GM19328 (cell line): ENCODE measurements around the gene LYZL6.

Source experiments
- ATAC-seq: cut with Tn5 transposase; IDR thresholded peaks from one replicate; pipeline ENCODE4 v1.9.1; 2021; ENCODE audit warnings: mild to moderate bottlenecking, moderate library complexity; ENCODE audit not compliant: unreplicated experiment

The LYZL6 gene, protein sequence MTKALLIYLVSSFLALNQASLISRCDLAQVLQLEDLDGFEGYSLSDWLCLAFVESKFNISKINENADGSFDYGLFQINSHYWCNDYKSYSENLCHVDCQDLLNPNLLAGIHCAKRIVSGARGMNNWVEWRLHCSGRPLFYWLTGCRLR

DNA sequence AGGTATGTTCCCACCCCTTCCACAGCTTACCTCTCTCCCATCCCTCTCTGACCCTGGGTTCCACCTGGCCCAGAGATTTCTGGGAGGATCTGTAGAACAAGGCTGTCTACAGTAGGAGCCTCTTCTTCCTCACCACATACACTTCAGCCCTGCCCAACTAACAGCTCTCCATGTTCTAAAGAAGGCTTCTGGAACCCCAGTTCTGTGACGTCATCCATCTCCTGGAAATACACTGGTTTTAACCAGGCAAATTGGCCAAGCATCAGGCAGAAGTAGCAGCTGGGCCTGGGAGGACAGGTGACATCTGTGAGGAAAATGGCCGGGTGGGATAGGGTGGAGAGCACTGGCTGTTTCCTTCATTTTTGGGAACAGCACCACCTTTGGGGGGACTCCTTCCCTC is at the start of gene LYZL6:
TSS of gene LYZL6 (minus strand) at position 177 of the 400 bp plus-strand sequence. CDS start 4,357 bp downstream, outside the sequence.
- no peak for ATAC-seq

DNA sequence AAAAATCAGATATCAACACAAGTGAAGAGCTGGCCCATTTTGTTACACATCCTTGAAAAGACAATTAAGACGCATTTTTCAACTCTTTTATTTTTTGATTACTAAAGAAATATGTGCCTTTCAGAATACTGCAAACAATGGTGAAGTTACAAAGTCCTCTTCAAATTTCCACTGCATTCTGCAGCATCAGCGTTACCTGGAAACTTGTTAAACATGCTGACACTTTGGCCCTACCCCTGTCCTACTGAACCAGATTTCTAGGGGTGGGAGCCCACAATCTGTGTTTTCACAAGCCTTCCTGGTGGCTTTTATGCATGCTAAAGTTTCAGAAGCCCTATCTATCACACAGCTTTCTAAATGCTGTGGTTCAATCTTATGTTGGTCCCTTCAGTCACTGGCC is 47.6 kb upstream of the LYZL6 start:
- ATAC-seq: no peak

DNA sequence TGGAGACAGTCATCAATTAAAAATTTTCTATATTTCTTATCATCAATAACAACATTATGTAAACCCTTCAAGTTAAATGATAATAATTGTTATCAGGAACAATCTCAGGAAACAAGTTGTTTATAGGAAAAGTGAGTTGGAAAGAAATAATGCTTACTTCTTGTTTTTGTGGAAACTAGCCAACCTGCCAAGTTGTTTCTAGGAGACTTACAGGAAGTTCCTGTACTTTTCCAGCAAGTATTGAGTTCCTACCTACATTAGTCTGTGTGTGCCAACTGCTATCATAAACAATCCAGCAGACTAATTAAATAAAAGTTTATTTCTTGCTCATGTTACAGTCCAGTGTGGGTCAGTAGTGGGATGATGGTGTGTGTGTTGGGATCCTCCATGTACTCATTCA is 44.7 kb upstream of the LYZL6 start:
- ATAC-seq: no peak

DNA sequence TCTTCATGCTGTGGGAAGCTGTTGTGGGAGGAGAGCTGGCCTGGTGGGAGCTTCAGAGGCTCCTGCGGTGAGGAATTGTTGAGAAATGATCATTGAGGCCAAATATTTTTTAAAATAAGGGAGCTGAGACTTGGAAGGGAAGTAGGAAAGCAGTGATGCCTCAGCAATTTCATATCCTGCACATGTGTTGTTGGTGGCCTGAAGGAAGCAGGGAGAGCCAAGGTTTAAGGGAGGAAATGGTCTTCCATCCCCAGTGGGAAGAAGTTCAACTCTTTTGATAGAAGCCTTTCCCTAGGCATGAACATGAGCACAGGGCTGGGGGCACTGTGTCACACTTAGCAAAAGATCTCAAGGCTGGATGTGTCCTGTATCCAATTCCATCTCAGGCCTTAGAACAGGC is 43.1 kb upstream of the LYZL6 start, which contains the start of gene CCL14:
TSS of gene CCL14 (minus strand) at position 87 of the 400 bp plus-strand sequence. CDS start at position 7, 80 bp downstream.
- no peak for ATAC-seq

DNA sequence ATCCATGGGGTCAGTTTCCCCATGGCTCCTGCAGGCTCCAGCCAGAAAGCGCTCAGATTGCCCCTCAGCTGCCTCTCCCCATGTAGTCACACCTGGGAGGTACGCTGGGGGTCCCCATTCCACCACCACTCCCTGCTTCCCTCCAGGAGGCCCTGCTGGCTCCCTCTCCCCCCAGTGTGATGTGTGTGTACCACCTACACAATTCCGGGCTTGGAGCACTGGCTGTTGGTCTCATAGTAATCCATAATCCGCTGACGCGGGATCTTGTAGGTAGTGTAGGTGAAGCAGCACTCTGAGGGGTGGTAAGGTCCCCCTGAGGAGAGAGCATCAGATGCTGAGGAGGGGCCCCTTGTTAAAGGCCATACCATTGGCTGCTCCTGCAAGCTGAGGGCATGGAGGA is 40.6 kb upstream of the LYZL6 start:
- no peak for ATAC-seq

DNA sequence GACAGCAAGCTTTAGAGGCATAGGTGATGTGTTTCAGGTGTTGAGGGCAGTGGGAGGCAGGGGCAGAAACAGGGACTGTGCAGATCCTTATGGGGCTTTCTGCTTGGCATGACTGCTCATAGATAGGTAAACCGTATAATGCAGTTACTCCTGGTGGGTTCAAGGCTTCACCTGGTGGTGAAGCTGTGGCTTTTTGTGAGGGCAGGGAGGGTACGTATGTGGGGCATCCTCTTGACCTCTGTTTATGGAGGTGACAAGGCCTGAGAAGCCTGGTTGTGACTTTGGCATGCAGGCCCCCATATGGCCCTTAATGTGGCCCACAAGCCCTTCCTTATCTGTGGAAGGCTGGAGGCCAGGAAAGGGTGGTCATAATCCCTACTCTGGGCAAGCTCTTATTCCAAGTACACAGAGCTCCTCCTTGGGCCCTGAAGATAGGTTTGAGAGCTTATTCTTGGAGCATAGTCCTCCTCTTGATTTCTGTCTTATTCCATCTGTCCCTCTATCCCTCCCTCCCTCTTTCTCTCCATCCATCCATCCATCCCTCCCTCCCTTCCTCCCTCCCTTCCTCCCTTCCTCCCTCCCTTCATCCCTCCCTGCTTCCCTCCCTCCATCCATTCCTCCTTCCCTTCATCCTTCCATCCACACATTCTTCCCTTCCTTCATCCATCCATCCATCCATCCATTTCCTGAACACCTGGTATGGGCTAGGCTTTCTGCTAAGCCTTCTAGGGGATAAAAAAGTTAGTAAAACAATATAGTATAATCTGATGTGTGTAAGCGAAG is 39.1 kb upstream of the LYZL6 start:
- no peak for ATAC-seq

DNA sequence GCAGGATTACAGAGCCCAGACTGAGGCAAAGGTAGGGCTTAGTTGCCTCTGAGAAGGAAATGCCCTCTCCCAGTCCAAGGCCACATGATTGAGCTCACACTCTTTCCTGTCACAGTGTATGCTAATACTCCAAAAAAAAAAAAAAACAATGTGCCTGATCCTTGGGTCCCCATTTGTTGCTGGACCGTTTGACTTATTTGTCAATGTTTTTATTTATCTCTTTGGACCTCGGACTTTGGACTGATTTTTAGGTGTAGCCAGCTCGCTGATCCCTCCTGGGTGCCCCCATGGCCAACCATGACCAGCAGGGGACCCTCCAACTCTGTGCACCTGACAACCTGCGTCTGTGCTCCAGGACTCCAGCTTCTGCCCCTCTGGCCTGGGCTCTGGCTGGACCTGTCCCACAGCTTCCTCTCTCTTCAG is 38.4 kb upstream of the LYZL6 start:
- ATAC-seq: no peak

DNA sequence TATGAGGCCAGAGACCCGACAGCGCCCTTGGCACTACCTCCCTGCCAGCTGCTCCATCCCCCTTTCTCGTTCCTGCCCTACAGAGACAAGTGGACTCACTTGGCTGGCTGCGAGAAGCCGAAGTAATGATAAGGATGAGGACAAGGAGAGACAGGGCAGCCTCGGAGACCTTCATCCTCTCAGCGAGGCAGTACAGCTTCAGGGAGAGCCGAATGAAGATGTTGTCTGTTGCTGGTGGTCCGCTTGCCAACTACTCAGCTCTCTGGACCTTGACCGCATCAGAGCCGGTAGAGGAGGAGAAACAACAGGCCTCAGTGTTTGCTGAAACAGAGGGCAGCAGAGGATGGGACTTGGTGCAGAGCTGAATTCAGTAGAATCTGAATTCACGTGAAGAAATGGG is 37.7 kb upstream of the LYZL6 start, which contains the start of gene CCL16:
TSS of gene CCL16 (minus strand) at position 252 of the 400 bp plus-strand sequence. CDS start at position 175, 77 bp downstream.
- no peak for ATAC-seq

DNA sequence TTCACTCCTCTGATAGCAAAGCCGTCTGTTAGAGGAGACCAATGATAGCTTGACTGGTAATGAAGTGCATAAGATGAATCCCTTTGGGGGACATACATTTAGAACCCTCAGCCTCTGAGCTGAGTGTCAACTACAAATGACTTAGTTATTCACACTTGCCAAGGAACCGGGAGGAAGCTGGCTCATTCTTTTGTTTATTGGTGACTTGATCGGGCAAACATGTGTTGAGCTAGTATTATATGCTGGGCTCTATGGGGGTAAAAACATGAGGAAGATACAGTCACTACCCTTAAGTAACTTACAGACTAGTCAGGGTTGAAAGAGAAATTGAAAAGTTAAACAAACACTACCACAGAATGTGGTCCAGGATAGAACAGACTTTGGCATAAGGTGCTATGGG is 34.8 kb upstream of the LYZL6 start:
- ATAC-seq: no peak

DNA sequence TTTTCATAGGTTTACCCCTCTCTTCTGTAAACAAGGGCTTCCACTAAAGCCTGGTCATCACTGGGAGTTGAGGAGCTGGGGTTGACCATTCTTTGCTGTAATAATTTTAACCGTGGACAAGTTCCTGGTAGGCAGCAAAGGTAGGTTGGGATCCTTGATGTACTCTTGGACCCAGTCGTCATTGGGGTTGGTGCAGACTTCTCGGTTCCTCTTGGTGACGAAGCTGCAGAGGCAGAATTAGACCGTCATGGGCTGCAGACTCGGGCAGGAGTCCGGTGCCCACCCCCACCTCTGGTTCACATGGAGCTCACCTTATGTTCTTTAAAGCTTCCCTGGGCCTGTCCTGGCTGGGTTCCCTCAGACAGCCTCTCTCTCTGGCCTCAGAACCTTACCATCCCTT is 34.0 kb upstream of the LYZL6 start:
- ATAC-seq: no peak

DNA sequence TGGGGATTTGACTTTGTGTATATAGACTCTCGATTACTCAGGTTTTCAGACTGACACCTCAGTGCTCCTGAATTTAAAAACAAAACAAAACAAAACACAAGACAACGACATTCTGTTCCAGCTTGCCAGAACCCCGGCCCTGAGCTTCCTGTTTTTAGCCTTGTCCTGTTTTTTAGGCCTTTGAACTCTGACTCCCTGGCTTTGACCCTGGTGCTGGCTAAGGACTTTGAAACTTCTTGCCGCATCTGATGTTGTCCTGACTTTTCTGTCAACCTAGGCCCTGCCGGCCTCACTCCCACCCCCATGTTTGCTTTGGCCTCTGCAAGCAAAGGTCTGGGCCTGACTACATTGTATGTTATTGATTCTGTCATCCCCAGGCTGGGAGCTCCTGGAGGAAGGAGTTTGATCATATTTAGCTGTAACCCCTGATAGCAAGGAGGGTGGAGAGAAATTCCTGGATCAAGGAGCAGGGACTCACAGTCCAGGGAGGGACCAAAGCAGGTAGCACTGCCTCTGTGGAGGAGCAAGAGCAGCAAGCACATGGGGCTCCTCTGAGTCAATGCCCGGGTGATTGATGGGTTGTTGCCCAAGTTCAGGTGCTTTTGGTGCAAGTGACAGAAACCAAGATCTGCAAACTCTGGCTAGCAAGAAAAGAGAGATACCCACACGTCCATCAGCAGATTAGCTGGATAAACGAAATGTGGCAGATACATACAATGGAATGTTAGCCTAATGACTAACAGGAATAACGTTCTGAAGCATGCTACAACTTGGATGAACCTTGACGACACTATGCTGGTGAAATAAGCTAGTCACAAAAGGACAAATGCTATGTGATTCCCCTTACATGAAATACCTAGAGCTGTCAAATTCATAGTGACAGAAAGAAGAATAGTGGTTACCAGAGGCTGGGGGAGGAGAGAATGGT is 30.1 kb upstream of the LYZL6 start:
- ATAC-seq: no peak

DNA sequence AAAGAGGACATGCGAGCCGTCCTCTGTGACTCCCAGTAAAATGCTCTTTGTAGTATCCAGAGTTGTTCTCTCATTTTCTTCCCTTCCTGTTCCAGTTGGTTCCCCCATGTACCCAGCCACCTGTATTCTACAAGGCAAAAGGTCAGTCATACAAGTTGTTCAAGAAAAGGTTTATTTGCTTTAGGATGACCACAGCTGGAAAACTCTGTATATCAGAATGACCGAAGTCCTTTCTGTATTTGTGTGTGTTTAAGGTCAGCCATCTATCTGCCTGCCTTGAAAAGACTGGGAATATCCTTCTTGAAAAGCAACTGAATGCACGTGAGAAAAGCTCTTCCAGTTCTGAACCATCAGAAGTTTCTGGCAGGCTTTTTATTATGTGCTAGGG is 29.4 kb upstream of the LYZL6 start:
- ATAC-seq: no peak

DNA sequence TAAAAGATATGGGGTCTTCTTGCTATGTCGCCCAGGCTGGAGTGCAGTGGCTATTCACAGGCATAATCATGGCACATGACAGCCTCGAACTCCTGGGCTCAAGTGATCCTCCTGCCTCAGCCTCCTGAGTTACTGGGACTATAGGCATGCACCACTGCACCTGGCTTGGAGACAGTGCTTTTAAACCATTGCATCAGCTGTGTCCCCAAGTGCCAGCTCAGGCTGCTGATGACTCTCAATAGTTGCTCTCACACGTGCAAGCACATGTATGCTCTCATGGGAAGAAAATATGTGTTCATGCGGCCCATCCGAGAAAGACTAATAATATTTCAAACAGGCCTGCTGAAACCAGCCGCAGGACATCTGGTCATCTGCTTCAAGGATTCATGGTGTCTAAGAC is 29.0 kb upstream of the LYZL6 start:
- no peak for ATAC-seq

DNA sequence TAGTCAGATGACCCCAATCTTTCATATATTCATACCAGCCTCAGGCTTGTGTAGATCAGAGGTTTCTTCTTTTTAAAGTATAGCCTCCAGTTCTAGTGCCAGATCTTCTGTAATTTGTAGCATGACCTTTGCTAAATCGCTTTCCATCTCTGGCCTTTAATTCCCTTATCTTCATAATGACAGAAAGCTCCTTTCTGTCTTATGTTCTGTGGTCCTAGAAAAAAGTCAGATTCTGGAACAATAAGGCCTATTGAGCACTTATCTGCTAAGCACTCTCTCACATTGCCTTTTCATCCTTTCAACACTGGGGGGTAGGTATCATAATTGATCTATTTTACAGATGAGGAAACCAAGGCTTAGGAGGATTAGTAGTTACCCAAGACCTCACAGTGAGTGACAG is 28.6 kb upstream of the LYZL6 start:
- ATAC-seq: no peak

DNA sequence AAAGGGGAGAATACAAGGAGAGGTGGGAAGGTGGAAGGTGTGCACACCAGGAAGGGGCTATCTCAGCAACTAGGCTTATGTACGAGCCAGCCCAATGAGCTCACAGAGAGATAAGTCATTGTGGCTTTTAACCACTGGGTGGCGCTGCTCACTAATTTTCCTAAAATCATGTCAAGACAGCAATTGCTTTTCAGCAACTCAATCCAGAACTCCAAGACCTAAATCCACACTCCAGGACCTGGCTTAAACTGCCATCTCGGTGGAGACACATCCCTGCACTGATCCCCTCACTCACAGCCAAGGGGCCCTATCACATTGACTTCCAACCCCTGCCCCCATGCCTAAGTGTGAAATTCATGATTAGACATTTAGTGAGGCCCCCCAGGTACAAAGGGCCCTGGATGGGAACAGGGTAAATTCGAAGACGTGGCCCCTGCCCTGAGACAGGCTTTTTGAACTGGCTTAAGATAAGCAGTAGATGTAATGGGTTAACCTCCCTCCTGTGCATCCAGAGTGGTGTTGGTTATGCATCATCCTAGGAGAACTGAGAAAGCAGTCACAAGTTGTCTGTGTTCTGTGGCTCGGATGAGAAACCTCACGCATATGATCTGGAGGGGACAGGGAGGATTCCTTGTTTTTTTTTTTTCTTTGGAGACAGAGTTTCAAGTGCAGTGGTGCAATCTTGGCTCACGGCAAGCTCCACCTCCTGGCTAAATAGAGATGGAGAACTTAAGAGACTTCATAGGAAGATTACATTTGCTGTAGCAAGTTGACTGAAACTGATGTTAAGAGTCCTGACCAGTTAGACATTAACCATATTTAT is 26.3 kb upstream of the LYZL6 start:
- ATAC-seq: no peak

DNA sequence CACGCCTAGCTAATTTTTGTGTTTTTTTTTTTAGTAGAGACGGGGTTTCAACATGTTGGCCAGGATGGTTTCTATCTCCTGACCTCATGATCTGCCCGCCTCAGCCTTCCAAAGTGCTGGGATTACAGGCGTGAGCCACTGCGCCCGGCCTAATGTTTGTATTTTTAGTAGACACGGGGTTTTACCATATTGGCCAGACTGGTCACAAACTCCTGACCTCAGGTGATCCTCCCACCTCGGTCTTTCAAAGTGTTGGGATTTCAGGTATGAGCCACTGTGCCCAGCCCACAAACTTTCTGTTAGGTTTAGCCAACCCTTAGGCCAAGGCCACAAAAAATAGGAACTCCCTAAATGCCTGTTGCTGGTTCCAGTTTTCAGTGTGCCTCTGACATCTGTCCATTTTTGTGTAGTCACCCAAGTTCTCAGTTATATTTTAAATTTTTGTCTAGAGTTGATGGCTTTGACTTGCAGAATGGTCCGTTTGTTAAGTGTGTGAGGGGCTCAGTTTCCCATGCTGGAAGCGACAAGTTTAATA is 25.1 kb upstream of the LYZL6 start:
- ATAC-seq: no peak

DNA sequence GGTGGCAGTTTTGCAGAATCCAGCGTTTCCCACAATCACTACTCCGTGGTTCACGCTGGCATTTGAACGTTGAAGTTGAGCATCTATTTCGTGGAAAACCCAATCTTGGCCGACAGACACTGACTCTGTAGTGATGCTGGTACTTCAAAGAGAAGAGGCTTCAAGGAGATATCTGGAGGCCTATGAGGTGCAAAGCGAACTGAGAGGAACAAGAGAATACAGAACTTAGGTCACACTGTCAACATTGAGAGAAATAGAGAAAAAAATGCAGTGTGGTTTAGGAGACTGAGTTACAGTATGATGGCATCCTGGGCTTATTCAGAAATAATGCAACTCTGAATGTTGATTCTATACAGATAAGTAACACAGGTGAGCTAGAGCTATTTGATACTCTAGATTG is 21.8 kb upstream of the LYZL6 start:
- no peak for ATAC-seq

DNA sequence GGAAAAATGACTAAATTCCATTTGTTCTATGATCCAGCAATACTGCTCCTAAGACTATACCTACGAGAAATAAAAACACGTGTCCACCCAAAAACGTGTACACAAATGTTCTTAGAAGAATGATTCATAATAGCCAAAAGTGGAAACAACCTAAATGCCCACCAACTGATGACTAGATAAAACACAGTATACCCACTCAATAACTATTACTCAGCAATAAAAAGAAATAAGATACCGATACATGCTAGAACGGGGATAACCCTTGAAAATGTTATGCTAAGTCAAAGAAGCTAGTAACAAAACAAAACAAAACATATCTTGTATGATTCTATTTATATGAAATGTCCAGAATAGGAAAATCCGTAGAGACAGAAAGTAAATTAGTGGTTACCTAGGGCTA is 20.1 kb upstream of the LYZL6 start:
- ATAC-seq: no peak

DNA sequence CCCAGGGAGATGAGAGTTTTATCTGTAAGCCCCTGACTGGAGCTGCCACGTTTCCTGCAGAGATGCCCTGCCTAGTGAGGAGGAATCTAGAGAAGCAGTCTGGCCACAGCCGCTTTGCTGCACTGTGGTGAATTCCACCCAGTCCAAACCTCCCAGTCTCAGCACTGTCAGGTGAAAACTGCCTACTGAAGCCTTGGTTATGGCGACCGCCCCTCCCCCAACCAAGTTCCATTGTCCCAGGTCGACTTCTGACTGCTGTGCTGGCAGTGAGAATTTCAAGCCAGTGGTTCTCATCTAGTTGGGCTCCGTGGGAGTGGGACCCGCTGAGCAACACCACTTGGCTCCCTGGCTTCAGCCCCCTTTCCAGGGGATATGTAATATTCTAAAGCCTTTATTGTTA is 10.2 kb upstream of the LYZL6 start:
- ATAC-seq: no peak

DNA sequence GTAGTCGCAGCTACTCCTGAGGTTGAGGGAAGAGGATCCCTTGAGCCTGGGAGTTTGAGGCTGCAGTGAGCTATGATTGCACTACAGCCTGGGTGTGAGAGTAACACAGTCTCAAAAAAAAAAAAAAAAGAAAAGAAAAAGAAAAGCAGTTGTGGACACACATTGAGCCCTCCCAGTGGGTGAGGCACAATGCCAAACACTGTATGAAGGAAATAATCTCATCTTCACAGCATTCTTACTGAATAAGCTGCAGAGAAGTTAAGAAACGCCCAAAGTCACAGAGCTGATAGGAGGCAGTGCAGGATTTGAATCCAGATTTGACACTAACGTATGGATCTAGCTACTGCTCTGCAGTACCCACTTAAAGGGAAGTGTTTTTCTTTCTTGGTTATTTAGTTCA is 5.9 kb upstream of the LYZL6 start:
- no peak for ATAC-seq
